ENCODE results near the gene KIAA0408. TPM values are rescaled to one million over a fixed set of nuclear protein-coding genes. Genes with fewer than 3 reads are reported as not detected.

The KIAA0408 gene
- 1 to 10 TPM; 3.5 to 5.5 (median 4.1) TPM for polyA plus RNA-seq (ENCODE audit: insufficient read length in 4 of 4)

- peak; percentile 43 to 69 (median 56) for DNase-seq (ENCODE audit: low read depth in 4 of 4, low spot score in 3 of 4)
Observed at GRCh38 chr6:127459231-127459641, at the start of gene KIAA0408. TSS of gene KIAA0408 (minus strand) at chr6:127459389. CDS start at chr6:127453981, 5,408 bp downstream.

DNA sequence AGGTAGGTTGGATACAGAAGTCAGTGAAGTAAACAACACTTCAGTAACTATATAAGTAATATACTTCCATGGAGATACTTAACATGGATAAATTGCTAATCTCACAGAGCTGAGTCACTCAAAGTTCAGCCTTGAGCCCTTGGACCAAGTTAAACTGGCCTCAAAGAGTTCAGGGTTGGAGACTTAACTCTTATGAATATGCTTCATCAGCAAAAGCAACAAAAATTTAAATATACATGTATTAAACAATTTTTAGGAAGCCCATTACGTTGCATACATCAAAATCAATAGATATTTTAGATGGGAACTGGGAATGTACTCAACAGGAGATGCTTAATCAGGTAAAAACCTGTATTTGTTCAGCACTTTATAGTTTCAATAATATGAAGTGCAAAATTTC is 47.7 kb upstream of the KIAA0408 start:
- DNase-seq (ENCODE audit: low read depth in 4 of 4, low spot score in 3 of 4) = no peak

GRCh38 chr6:127503022-127503421 is 43.8 kb upstream of the KIAA0408 start:
- DNase-seq (ENCODE audit: low read depth in 4 of 4, low spot score in 3 of 4) = no peak

- no peak for DNase-seq (ENCODE audit: low read depth in 4 of 4, low spot score in 3 of 4)
Observed at GRCh38 chr6:127497410-127497809, 38.2 kb upstream of the KIAA0408 start.

DNA sequence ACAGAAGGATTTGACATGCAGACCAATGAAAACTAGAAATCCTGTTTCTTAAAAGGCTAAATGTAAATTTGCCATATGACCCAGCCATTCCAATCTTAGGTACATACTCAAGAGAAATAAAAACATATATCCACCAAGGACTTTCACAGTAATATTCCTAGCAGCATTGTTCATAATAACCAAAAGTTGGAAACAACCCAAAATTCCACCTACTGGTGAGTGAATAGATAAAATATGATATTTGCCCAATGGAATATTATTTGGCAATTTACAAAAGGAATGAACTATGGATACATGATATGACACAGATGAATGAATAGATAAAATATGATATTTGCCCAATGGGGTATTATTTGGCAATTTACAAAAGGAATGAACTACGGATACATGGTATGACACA is 37.3 kb upstream of the KIAA0408 start:
- DNase-seq (ENCODE audit: low read depth in 4 of 4, low spot score in 3 of 4) = no peak

- no peak for DNase-seq (ENCODE audit: low read depth in 4 of 4, low spot score in 3 of 4)
Observed at GRCh38 chr6:127494240-127494767, 35.1 kb upstream of the KIAA0408 start.

- DNase-seq (ENCODE audit: low read depth in 4 of 4, low spot score in 3 of 4) = no peak
Observed at GRCh38 chr6:127489248-127489647, 30.1 kb upstream of the KIAA0408 start.

GRCh38 chr6:127486934-127487333 is 27.7 kb upstream of the KIAA0408 start:
- no peak for DNase-seq (ENCODE audit: low read depth in 4 of 4, low spot score in 3 of 4)

- DNase-seq (ENCODE audit: low read depth in 4 of 4, low spot score in 3 of 4) = no peak
Observed at GRCh38 chr6:127484212-127484863, 25.1 kb upstream of the KIAA0408 start.

DNA sequence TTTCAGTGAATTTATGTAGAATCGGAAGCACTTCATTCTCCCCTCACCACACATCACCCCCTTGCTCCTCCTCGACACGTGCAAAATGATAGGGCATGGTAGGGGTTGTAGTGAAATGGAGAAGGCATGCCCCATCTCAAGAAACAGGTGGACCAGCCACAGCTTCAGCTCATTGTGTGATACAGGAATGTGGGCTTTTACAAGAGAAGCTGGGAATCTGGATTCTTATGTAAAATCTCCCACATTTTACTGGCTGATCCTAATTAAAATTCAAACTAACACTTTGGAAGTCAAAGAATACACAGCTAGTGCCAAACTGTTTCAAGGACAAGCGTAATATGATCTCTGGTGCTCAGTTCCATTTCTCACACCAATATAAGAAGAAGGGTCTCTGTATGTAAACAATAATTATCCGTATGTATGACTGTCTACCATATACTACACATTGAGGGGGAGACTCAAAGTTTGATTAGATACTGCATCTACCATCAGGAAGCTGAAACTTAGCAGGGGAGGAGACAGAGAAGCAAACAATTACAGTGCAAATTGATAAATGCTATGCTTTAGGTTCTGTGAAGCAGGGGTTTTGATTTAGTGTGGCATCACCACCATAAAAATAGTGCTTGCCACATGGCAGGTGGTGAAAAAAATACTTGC is 24.3 kb upstream of the KIAA0408 start:
- DNase-seq (ENCODE audit: low read depth in 4 of 4, low spot score in 3 of 4) = no peak

DNA sequence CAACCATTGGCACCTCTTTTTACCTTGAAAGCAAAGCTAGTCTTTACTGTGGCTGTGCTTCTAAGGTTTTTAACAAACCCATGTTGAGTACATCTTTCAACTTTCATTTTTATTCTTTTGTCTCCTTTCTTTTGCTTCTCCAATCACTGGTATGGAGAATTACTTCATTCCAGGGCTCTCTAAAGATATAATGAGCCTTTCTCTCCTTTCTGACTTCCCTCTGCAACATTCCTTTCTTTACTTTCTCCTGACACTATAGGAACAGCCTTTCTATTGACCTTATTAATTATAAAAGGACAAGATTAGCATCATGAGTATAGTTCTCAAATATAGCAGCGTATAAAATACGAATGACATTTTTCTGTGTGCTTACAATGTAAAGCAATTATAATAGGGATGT is 23.1 kb upstream of the KIAA0408 start:
- no peak for DNase-seq (ENCODE audit: low read depth in 4 of 4, low spot score in 3 of 4)

DNA sequence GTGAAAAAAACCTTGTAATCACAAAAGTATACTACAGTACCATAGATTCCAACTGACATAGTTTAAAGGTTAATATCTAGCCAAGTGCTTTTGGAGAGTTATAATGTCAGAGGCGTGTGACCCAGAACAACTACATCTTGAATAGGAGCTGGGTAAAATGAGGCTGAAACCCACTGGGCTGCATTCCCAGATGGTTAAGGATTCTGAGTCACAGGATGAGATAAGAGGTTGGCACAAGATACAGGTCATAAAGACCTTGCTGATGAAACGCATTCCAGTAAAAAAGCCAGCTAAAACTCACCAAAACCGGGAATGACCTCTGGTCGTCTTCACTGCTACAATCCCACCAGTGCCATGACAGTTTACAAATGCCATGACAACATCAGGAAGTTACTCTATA is 22.4 kb upstream of the KIAA0408 start:
- DNase-seq (ENCODE audit: low read depth in 4 of 4, low spot score in 3 of 4) = no peak

GRCh38 chr6:127481111-127481510 is 21.9 kb upstream of the KIAA0408 start:
- no peak for DNase-seq (ENCODE audit: low read depth in 4 of 4, low spot score in 3 of 4)

DNA sequence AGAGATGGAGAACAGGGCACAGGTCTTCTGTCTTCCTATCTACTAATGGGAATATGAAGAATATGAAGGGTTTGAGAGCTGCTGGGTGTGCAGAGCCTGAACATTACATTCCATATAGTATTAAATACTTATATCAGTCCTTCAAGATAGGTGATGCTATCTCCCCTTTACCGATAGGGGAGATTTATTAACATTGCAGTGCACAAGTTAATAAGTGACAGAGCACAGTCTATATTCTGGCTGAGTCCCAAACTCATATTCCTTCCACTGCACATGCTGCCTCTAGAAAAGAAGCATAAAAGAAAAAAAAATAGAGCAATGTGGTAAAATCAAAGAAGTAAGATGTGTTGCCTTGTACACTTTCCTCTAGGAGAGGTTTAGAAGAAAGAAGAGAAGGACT is 18.5 kb upstream of the KIAA0408 start:
- DNase-seq (ENCODE audit: low read depth in 4 of 4, low spot score in 3 of 4) = no peak

- DNase-seq (ENCODE audit: low read depth in 4 of 4, low spot score in 3 of 4) = no peak
Observed at GRCh38 chr6:127475823-127476176, 16.6 kb upstream of the KIAA0408 start.

- DNase-seq (ENCODE audit: low read depth in 4 of 4, low spot score in 3 of 4) = no peak
Observed at GRCh38 chr6:127475135-127475822, 16.1 kb upstream of the KIAA0408 start.

DNA sequence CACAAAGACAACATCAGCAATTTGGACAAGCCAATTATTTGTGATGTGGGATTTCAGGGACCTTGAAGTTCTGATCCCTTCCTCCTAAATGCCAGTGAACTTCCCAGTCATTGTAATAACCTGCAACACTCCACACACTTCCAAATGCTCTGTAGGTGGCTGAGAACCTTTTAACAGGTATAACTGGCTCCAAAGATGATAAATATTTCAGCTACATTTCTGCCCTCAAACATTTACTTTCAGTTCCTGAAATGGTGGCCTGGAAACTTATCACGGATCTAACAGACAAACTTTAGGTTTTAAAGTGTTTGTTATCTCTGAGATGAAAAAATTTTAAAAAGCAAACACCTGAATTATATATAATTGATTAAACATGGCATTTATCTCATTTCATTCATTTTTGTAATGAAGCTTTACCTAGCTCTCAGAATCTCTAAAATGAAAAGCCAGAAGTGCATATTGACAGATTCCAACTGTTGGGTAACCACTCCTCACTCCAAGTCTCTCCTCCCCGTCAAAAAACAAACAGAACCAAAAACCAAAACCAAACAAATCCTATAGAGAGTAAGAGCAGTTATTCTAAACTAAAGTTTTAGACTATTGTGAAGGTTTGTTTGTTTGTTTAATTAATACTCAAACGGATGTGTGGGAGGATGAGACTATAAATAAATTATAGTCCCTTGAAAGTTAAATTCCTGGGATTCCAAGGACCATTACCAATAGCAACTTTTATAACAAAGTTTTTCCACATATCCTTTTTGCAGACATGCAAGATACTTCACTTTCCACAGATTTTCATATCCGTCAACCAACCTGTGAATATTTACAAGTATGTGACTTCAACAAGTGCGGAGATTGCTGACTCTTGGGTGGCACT is 12.4 kb upstream of the KIAA0408 start:
- DNase-seq (ENCODE audit: low read depth in 4 of 4, low spot score in 3 of 4) = no peak

GRCh38 chr6:127468936-127469335 is 9.7 kb upstream of the KIAA0408 start:
- DNase-seq (ENCODE audit: low read depth in 4 of 4, low spot score in 3 of 4) = no peak

- no peak for DNase-seq (ENCODE audit: low read depth in 4 of 4, low spot score in 3 of 4)
Observed at GRCh38 chr6:127466416-127466815, 7.2 kb upstream of the KIAA0408 start.

GRCh38 chr6:127464881-127465459 is 5.8 kb upstream of the KIAA0408 start:
- DNase-seq (ENCODE audit: low read depth in 4 of 4, low spot score in 3 of 4) = peak; percentile 21 to 52 (median 40)
